GM20431 (cell line): ENCODE measurements around the gene SPIN2A.
"Not testable (repeated sequence)": the region's sequence is repeated elsewhere in the genome, so short reads cannot be mapped to it uniquely, and the experiment has no call there.

Experiments
- in situ Hi-C: fragments of 300-500 bp; cut with MseI, MboI; formaldehyde crosslinking; loops from one replicate; pipeline ENCODE4 v1.15.0; 2020; ENCODE audit warnings: low sequenced_read_pairs; ENCODE audit not compliant: unreplicated experiment

SPIN2A gene

GRCh38 chrX:57137073-57137472 lies at the start of gene SPIN2A:
TSS of gene SPIN2A (minus strand) at chrX:57137397. CDS start at chrX:57136597, 800 bp downstream.
- in situ Hi-C loops: not testable (repeated sequence)

DNA sequence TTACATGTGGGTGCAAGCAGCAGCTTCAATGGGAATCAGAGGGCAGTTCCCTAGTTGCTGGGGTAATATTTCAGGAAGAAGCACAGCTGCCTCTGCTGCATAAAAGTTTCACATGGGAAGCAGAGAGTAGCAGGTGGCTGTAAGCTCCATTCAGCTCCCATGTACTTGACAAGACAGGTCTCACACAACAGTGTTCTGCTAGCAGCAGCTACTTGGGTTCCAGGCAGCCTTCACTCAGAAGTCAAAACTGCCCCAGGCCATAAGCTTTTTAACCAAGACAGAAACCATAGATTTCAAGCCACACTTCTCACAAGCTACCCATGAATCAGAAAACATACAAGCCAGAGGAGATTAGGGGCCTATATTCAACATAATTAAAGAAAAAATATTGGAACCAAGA lies 41.4 kb upstream of the SPIN2A start:
- in situ Hi-C loops: no loop called here

DNA sequence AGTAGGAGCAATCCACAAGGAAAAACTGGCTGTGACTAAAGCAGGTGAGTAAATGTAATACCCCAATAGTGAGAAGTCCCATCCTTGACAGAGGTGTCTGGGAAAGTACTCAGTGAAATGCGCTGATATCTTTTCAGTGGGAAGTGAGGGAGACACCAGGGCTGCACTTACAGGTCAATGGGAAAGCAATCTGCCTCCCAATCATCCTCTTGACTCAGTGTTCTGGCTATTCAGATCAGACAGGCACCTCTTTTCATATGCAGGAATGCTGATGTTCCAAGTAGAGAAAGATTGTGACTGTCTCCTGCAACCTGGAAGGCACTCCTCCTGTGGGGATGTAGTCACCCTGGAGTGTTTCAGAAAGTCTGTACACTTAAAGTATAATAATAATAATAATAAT lies 39.9 kb upstream of the SPIN2A start:
- in situ Hi-C loops: no loop called here

DNA sequence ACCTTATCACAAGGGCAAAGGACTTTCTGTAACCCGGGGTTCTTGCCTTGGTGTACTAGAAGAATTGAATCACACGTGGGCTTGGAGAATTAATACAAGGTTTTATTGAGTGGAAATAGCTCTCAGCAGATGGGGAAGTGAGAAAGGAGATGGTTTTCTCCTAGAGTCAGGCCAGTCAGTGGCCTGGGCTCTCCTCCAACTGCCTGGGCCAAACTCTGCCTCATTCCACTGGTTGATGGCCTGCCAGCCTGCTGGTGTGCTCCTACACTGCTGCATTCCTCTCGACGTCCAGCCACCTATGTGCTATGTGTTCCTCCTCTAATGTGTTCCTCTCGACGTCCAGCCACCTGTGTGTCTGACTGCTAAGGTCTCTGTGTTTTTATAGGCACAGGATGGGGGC lies 35.3 kb upstream of the SPIN2A start:
- in situ Hi-C loops: no loop called here

DNA sequence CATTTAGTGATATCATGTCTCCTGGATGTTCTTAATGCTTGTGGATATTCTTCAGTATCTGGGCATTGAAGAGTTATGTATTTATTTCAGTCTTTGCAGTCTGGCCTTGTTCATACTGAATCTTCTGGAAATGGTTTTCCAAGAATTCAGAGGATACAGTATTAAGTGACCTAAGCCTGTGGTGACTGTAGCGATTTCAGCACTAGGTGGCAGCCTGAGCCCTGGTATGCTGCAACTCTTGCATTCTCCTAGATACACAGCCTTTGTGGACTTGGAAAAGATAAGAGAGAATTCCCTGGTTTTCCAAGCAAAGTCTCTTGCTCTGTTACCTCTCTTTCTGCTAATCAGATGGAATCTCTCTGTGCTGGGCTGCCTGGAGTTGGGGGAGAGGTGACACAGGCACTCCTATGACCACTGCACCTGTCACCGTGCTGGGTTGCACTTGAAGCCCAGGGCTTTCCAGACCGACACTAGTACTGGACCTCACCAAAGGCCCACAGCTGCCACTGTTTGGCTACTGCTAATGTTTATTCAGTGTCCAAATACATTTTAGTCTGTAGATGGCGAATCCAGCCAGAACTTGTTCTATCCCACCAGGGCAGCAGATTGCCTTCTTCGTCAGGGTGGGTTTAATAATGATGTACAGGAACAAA lies 19.3 kb upstream of the SPIN2A start:
- in situ Hi-C loops: no loop called here

DNA sequence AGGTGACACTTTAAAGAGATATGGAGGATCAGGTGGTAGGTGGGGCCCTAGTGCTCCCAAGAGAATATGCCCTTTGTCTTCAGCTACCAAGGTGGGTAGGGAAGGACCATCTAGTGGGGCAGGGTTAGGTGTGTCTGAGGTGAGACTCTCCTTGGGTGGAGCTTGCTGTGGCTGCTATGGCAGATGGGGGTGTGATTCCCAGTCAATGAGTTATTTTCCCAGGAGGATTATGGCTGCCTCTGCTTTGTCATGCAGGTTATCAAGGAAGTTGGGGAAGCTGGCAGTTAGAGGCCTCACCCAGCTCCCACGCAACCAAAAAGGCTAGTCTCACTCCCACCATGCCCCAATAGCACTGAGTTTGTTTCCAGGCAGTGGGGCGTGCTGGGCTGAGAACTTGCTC lies 18.0 kb upstream of the SPIN2A start:
- in situ Hi-C loops: no loop called here

- in situ Hi-C loops: not testable (repeated sequence)
These were observed 15.0 kb upstream of the SPIN2A start for GRCh38 chrX:57152222-57152621.

GRCh38 chrX:57138674-57139073 lies 1.5 kb upstream of the SPIN2A start:
- in situ Hi-C loops: no loop called here

- in situ Hi-C loops: no loop called here
These were observed 304 bp upstream of the SPIN2A start for GRCh38 chrX:57137501-57137900.

DNA sequence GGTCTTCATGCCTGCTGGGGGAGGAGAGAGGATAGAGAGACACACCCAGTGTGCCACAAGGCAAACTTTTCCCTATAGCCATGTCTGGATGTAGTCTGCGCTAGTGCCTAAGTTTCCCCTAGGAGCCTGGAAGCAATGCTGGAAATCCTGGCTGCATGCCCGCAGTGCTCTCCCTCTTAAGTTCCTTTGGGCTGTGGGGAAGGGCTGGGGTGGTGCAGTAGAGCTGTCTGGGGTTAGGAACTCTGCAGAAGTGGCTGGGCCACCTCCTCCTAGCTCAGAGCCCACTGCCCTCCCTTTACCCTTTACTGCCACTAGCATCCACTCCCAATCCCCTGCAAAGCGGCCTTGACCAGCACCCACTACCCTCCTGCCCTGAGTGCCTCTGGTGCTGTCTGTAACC lies 608 bp downstream of the SPIN2A start:
- in situ Hi-C loops: not testable (repeated sequence)

GRCh38 chrX:57135287-57135686 lies 1.9 kb downstream of the SPIN2A start:
- in situ Hi-C loops: no loop called here

- in situ Hi-C loops: no loop called here
These were observed 2.5 kb downstream of the SPIN2A start for GRCh38 chrX:57134702-57135101.

GRCh38 chrX:57133706-57134105 lies 3.5 kb downstream of the SPIN2A start:
- in situ Hi-C loops: no loop called here

- in situ Hi-C loops: not testable (repeated sequence)
These were observed 3.9 kb downstream of the SPIN2A start for GRCh38 chrX:57133284-57133683.

DNA sequence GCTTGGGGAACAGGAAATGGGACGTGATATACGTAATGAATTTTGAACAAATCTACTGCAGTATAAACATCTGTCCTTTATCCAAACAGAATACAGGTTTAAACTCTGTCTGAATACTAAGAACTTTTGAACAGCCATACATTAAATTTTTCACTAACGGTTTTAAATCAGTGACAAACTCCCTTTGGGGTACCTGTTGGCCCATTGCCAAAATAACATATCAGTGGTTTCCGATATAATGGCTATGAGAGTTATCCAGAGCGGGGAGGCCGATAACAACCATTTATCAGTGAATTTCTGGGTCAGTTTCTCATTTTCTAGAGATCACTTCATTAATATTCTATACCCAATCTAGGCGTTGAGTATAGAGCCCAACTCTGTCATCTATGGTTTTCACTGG lies 5.2 kb downstream of the SPIN2A start:
- in situ Hi-C loops: no loop called here

- in situ Hi-C loops: loop anchor here (25.0 kb wide), 1 partner anchor 110 kb away; no protein-coding TSS in a partner anchor
These were observed 15.4 kb downstream of the SPIN2A start for GRCh38 chrX:57121816-57122215.

- in situ Hi-C loops: loop anchor here (25.0 kb wide), 1 partner anchor 109 kb away; no protein-coding TSS in a partner anchor
These were observed 15.9 kb downstream of the SPIN2A start, which contains the start of gene SPIN2B for GRCh38 chrX:57121162-57121755. TSS of gene SPIN2B (minus strand) at chrX:57121548.

GRCh38 chrX:57120619-57121161 lies 16.5 kb downstream of the SPIN2A start:
- in situ Hi-C loops: loop anchor here (25.0 kb wide), 1 partner anchor 108 kb away; no protein-coding TSS in a partner anchor

GRCh38 chrX:57119416-57119815 lies 17.8 kb downstream of the SPIN2A start:
- in situ Hi-C loops: loop anchor here (25.0 kb wide), 1 partner anchor 107 kb away; no protein-coding TSS in a partner anchor

DNA sequence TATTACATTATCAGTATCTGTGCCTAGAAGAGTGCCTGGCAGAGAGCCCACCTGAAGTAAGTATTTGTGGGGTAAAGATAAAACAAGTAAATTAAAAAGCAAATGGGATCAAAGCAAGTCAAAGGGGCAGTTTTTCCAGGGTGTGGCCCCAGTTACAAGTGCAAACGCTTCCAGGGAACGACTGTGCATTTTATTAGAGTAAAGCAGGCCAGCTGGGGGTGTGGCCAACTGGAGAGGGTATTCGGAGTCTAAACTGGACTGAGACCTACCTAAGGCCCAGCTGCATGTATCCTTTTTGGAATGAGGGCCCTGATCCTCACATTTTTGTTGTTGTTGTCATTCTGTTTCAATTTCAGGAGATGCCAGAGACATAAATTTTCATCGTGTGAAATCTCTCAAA lies 19.6 kb downstream of the SPIN2A start:
- in situ Hi-C loops: loop anchor here (25.0 kb wide), 1 partner anchor 105 kb away; no protein-coding TSS in a partner anchor

- in situ Hi-C loops: loop anchor here (25.0 kb wide), 1 partner anchor 93 kb away; no protein-coding TSS in a partner anchor
These were observed 32.2 kb downstream of the SPIN2A start for GRCh38 chrX:57104921-57105398.
